HEK293 (cell line): ENCODE results near the gene PLPPR2.
A peak's percentile ranks its signal among the peaks of the same experiment; 100 is the strongest.

Experiments
- CTCF ChIA-PET: fragments of 350-600 bp; formaldehyde crosslinking; extraction: SDS; loops from one replicate; lab custom pipeline; 2021; ENCODE audit warnings: antibody characterized with exemption; lab: Yijun Ruan, JAX
- POLR2A ChIA-PET: fragments of 300-600 bp; formaldehyde crosslinking; extraction: SDS; loops from one replicate; lab custom pipeline; 2020; ENCODE audit warnings: antibody characterized with exemption, inconsistent platforms; lab: Yijun Ruan, JAX
- H3K27ac ChIP-seq: fragments of 200-500 bp; sonication (Bioruptor generic); 2 replicates; pipeline ENCODE4 v1.5.1; 2014; ENCODE audit warnings: low read depth, low read length, control low read depth, inconsistent platforms; ENCODE audit errors: extremely low read depth
- H3K36me3 ChIP-seq, 2 experiments: fragments of 200-500 bp in 1 of 2; sonication (Bioruptor generic) in 1 of 2; 1 replicate in 1 of 2; 2 replicates in 1 of 2; pipeline ENCODE4 v1.5.1; 2014 to 2017; ENCODE audit warnings: inconsistent platforms in 2 of 2, low read length in 2 of 2; ENCODE audit not compliant: control insufficient read depth in 2 of 2, insufficient read depth in 1 of 2
- H3K4me1 ChIP-seq: fragments of 200-500 bp; sonication (Bioruptor generic); 2 replicates; pipeline ENCODE4 v1.5.1; 2014; ENCODE audit warnings: mild to moderate bottlenecking, low read length, inconsistent platforms; ENCODE audit not compliant: control insufficient read depth, insufficient read depth
- H3K4me3 ChIP-seq: 2 replicates; pipeline ENCODE4 v1.5.1; 2011; ENCODE audit warnings: low read depth, mild to moderate bottlenecking, control low read depth, low read length, moderate library complexity
- H3K9me3 ChIP-seq: fragments of 200-500 bp; sonication (Bioruptor generic); 2 replicates; pipeline ENCODE4 v1.5.1; 2014; ENCODE audit warnings: low read depth, low read length, inconsistent platforms; ENCODE audit not compliant: control insufficient read depth, insufficient read depth
- BCL11A ChIP-seq: fragments of 450-650 bp; formaldehyde crosslinking; IDR thresholded peaks from 2 replicates; pipeline ENCODE4 v1.5.1; 2016; ENCODE audit warnings: low read depth, missing biosample characterization, missing genetic modification characterization
- BCL11B ChIP-seq: fragments of 450-650 bp; formaldehyde crosslinking; IDR thresholded peaks from 2 replicates; pipeline ENCODE4 v1.5.1; 2016; ENCODE audit warnings: low read depth, missing biosample characterization, missing genetic modification characterization
- KLF8 ChIP-seq: fragments of 450-650 bp; formaldehyde crosslinking; IDR thresholded peaks from 2 replicates; pipeline ENCODE4 v1.5.1; 2016; ENCODE audit warnings: missing biosample characterization, missing genetic modification characterization
- PRDM2 ChIP-seq: fragments of 450-650 bp; formaldehyde crosslinking; IDR thresholded peaks from 2 replicates; pipeline ENCODE4 v1.5.1; 2016; ENCODE audit warnings: missing biosample characterization, missing genetic modification characterization, borderline replicate concordance
- TSHZ1 ChIP-seq: fragments of 450-650 bp; formaldehyde crosslinking; IDR thresholded peaks from 2 replicates; pipeline ENCODE4 v1.5.1; 2016; ENCODE audit warnings: missing biosample characterization, missing genetic modification characterization, borderline replicate concordance
- ZBTB7A ChIP-seq: fragments of 450-650 bp; formaldehyde crosslinking; IDR thresholded peaks from 2 replicates; pipeline ENCODE4 v1.5.1; 2016; ENCODE audit warnings: low read depth, missing biosample characterization, missing genetic modification characterization
- ZBTB8A ChIP-seq: fragments of 450-650 bp; formaldehyde crosslinking; IDR thresholded peaks from 2 replicates; pipeline ENCODE4 v1.5.1; 2016; ENCODE audit warnings: missing biosample characterization, missing genetic modification characterization
- ZNF10 ChIP-seq: fragments of 450-650 bp; formaldehyde crosslinking; IDR thresholded peaks from 2 replicates; pipeline ENCODE4 v1.5.1; 2017; ENCODE audit warnings: missing biosample characterization, missing genetic modification characterization
- ZNF157 ChIP-seq: fragments of 450-650 bp; formaldehyde crosslinking; IDR thresholded peaks from 2 replicates; pipeline ENCODE4 v1.5.1; 2016; ENCODE audit warnings: missing biosample characterization, missing genetic modification characterization
- ZNF214 ChIP-seq: fragments of 450-650 bp; formaldehyde crosslinking; IDR thresholded peaks from 2 replicates; pipeline ENCODE4 v1.5.1; 2017; ENCODE audit warnings: missing biosample characterization, mild to moderate bottlenecking, missing genetic modification characterization, borderline replicate concordance
- ZNF311 ChIP-seq: fragments of 450-650 bp; formaldehyde crosslinking; IDR thresholded peaks from 2 replicates; pipeline ENCODE4 v1.5.1; 2017; ENCODE audit warnings: missing biosample characterization, missing genetic modification characterization, borderline replicate concordance
- ZNF48 ChIP-seq: fragments of 450-650 bp; formaldehyde crosslinking; IDR thresholded peaks from 2 replicates; pipeline ENCODE4 v1.5.1; 2016; ENCODE audit warnings: missing biosample characterization, missing genetic modification characterization
- ZNF571 ChIP-seq: fragments of 450-650 bp; formaldehyde crosslinking; IDR thresholded peaks from 2 replicates; pipeline ENCODE4 v1.5.0; 2017; ENCODE audit warnings: missing biosample characterization, missing genetic modification characterization
- ZNF707 ChIP-seq: fragments of 450-650 bp; formaldehyde crosslinking; IDR thresholded peaks from 2 replicates; pipeline ENCODE4 v1.5.1; 2016; ENCODE audit warnings: missing biosample characterization, missing genetic modification characterization
- TF ChIP-seq, protein P1 (sequence below): fragments of 450-650 bp; formaldehyde crosslinking; IDR thresholded peaks from 2 replicates; pipeline ENCODE4 v1.5.1; 2016; ENCODE audit warnings: missing biosample characterization, missing genetic modification characterization

The PLPPR2 gene

GRCh38 chr19:11400798-11401197 lies 45.6 kb downstream of the PLPPR2 start (continued):
- TF ChIP-seq ZNF311 (tag by site-specific recombination) (no peak), TSHZ1 (tag by site-specific recombination) (no peak; the same call in 1 of the 2 replicates), ZNF707 (tag by site-specific recombination) (no peak), ZBTB8A (peak; percentile 74), ZNF571 (tag by site-specific recombination) (no peak)

DNA sequence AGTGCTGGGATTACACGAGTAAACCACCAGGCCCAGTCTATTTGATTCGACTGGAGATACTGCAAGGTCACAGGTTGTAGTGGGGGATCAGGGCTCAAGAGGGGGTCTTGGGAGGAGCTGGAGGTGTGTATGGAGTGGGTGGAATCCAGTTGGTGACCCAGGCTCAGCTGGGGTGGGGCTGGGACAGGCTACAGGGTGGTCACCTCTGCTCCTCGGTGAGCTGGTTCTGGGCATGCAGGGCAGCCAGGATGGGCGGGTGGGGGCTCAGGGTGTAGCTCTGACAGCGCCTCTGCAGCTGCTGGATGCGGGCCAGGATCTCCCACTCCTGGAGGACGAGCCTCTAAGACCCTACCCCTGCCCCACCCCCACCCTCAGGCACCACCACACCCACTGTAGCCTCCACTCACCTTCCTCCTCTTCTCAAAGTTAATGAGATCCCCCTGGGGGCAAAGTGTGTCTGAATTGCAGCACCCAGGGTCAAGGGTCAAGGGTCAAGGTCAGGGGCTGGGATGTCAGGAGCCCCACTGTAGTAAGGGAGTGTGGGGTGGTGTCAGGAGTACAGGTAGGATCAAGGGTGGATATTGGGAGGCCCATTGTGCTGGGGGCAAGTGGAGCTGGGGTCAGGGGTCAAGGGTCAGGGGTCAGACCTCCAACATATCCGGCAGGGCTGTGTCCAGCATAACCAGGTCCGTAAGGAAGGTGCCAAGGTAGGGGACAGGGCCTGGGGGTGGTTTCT lies 46.7 kb downstream of the PLPPR2 start:
- no peaks in the 10 kb centered on the region for H3K36me3 ChIP-seq
- TF ChIP-seq ZNF214, result no peak
- TF ChIP-seq KLF8 (tag by site-specific recombination), result peak; percentile 37; the same call in 1 of the 2 replicates
- TF ChIP-seq, protein P1, sequence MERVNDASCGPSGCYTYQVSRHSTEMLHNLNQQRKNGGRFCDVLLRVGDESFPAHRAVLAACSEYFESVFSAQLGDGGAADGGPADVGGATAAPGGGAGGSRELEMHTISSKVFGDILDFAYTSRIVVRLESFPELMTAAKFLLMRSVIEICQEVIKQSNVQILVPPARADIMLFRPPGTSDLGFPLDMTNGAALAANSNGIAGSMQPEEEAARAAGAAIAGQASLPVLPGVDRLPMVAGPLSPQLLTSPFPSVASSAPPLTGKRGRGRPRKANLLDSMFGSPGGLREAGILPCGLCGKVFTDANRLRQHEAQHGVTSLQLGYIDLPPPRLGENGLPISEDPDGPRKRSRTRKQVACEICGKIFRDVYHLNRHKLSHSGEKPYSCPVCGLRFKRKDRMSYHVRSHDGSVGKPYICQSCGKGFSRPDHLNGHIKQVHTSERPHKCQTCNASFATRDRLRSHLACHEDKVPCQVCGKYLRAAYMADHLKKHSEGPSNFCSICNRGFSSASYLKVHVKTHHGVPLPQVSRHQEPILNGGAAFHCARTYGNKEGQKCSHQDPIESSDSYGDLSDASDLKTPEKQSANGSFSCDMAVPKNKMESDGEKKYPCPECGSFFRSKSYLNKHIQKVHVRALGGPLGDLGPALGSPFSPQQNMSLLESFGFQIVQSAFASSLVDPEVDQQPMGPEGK (tag by site-specific recombination), result no peak
- no peak for TF ChIP-seq PRDM2 (tag by site-specific recombination)
- peak; percentile 99 for TF ChIP-seq BCL11A (tag by site-specific recombination)
- peak; percentile 74; the same call in 1 of the 2 replicates for TF ChIP-seq ZBTB7A
- no peak for TF ChIP-seq ZNF48
- no peak for TF ChIP-seq ZNF157 (tag by site-specific recombination)
- no peak for TF ChIP-seq ZNF10
- TF ChIP-seq BCL11B (tag by site-specific recombination), result peak; percentile 99
- CTCF ChIA-PET, result interaction anchor here (1.2 to 1.3 kb wide), 2 partner anchors 19 to 21 kb away, joined by 3 to 6 read pairs; no protein-coding TSS in a partner anchor
- no peak overlapping the region for H3K4me3 ChIP-seq
- H3K4me1 ChIP-seq, result no peaks in the 10 kb centered on the region
- POLR2A ChIA-PET, result no interaction called here
- H3K27ac ChIP-seq, result no peak overlapping the region
- H3K9me3 ChIP-seq, result no peaks in the 10 kb centered on the region
